Measurements from ENCODE around the gene C5orf63. TPM values are rescaled to one million over a fixed set of nuclear protein-coding genes. Genes with fewer than 3 reads are reported as not detected.
A peak's percentile ranks its signal among the peaks of the same experiment; 100 is the strongest.

C5orf63 gene
- total and polyA plus RNA-seq, 2 of the 13 experiments (the other 11 are each of a cell fraction or from before 2014, with no cell fraction given): 7.9 to 8.8 TPM

DNA sequence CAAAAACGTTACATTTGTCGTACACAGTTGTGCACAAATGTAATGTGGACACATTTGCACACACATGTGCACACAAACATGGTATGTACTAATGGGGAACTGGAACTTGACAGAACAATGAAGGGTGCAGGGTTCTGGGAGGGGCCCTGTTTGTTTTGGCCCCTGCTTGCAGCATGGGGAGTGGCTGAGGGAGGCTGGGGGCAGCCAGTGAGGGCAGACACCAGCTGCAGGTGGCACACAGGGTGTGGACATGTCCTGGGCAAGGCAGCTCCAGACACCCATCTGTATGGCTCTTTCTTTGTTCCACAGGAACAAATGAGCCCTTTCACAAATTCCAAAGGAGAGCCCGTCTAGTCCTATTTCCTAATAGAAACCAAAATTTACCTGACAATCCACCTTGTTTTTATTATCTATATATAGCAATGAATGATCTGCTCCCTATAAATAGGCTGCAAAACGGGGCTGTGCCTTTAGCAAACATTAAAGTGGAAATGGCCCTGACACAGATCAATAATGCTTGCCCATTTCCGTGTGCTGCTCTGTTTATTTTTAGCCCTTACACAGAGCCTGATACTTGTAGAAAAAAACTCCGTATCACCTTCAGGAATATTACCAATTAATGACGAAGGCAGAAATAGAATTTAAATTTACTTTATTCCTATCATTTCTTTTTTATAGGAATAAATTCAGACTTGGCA, 69.4 kb downstream of the C5orf63 start (continued):
- TF ChIP-seq, protein P1, sequence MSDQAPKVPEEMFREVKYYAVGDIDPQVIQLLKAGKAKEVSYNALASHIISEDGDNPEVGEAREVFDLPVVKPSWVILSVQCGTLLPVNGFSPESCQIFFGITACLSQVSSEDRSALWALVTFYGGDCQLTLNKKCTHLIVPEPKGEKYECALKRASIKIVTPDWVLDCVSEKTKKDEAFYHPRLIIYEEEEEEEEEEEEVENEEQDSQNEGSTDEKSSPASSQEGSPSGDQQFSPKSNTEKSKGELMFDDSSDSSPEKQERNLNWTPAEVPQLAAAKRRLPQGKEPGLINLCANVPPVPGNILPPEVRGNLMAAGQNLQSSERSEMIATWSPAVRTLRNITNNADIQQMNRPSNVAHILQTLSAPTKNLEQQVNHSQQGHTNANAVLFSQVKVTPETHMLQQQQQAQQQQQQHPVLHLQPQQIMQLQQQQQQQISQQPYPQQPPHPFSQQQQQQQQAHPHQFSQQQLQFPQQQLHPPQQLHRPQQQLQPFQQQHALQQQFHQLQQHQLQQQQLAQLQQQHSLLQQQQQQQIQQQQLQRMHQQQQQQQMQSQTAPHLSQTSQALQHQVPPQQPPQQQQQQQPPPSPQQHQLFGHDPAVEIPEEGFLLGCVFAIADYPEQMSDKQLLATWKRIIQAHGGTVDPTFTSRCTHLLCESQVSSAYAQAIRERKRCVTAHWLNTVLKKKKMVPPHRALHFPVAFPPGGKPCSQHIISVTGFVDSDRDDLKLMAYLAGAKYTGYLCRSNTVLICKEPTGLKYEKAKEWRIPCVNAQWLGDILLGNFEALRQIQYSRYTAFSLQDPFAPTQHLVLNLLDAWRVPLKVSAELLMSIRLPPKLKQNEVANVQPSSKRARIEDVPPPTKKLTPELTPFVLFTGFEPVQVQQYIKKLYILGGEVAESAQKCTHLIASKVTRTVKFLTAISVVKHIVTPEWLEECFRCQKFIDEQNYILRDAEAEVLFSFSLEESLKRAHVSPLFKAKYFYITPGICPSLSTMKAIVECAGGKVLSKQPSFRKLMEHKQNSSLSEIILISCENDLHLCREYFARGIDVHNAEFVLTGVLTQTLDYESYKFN (CRISPR knock-in tag; conservative IDR thresholded peaks at IDR 0.05): peak; percentile 24; the same call in 1 of the 2 replicates
- peak; percentile 54 for TF ChIP-seq POGZ (CRISPR knock-in tag; IDR thresholded peaks at IDR 0.05)
- no peak for TF ChIP-seq ZNF619 (CRISPR knock-in tag; IDR thresholded peaks at IDR 0.05)
- TF ChIP-seq MEF2D (CRISPR knock-in tag; IDR thresholded peaks at IDR 0.05): peak; percentile 63; the same call in 1 of the 2 replicates
- TF ChIP-seq ZNF326 (CRISPR knock-in tag; IDR thresholded peaks at IDR 0.05; ENCODE audit: borderline replicate concordance): no peak
- no peak for TF ChIP-seq ZNF563 (CRISPR knock-in tag; IDR thresholded peaks at IDR 0.05)
- TF ChIP-seq ONECUT2 (CRISPR knock-in tag; IDR thresholded peaks at IDR 0.05): peak; percentile 84
- no peak for TF ChIP-seq ZFP37 (CRISPR knock-in tag; IDR thresholded peaks at IDR 0.05; ENCODE audit: borderline replicate concordance)
- no peak for TF ChIP-seq GABPA (IDR thresholded peaks at IDR 0.05; ENCODE audit: low read depth, low read length)
- peak; percentile 19; the same call in 1 of the 2 replicates for TF ChIP-seq GABPA (CRISPR knock-in tag; IDR thresholded peaks at IDR 0.05; ENCODE audit: low read depth)
- no peak for TF ChIP-seq PRPF4 (IDR thresholded peaks at IDR 0.05; ENCODE audit: low read depth, low read length, poor library complexity, severe bottlenecking)
- TF ChIP-seq RAD21 (CRISPR knock-in tag; IDR thresholded peaks at IDR 0.05): no peak
- TF ChIP-seq MIXL1 (CRISPR knock-in tag; IDR thresholded peaks at IDR 0.05): peak; percentile 42; the same call in 1 of the 2 replicates
- TF ChIP-seq ZNF333 (CRISPR knock-in tag; IDR thresholded peaks at IDR 0.05; ENCODE audit: borderline replicate concordance): no peak
- peak; percentile 36; the same call in 1 of the 2 replicates for TF ChIP-seq ETV5 (CRISPR knock-in tag; IDR thresholded peaks at IDR 0.05; ENCODE audit: borderline replicate concordance)
- peak; percentile 80 for TF ChIP-seq FOXA3 (CRISPR knock-in tag; IDR thresholded peaks at IDR 0.05)
- no peak for TF ChIP-seq ZNF3 (CRISPR knock-in tag; IDR thresholded peaks at IDR 0.05)
- TF ChIP-seq ELF3 (CRISPR knock-in tag; IDR thresholded peaks at IDR 0.05): peak; percentile 88
- TF ChIP-seq, protein P2, sequence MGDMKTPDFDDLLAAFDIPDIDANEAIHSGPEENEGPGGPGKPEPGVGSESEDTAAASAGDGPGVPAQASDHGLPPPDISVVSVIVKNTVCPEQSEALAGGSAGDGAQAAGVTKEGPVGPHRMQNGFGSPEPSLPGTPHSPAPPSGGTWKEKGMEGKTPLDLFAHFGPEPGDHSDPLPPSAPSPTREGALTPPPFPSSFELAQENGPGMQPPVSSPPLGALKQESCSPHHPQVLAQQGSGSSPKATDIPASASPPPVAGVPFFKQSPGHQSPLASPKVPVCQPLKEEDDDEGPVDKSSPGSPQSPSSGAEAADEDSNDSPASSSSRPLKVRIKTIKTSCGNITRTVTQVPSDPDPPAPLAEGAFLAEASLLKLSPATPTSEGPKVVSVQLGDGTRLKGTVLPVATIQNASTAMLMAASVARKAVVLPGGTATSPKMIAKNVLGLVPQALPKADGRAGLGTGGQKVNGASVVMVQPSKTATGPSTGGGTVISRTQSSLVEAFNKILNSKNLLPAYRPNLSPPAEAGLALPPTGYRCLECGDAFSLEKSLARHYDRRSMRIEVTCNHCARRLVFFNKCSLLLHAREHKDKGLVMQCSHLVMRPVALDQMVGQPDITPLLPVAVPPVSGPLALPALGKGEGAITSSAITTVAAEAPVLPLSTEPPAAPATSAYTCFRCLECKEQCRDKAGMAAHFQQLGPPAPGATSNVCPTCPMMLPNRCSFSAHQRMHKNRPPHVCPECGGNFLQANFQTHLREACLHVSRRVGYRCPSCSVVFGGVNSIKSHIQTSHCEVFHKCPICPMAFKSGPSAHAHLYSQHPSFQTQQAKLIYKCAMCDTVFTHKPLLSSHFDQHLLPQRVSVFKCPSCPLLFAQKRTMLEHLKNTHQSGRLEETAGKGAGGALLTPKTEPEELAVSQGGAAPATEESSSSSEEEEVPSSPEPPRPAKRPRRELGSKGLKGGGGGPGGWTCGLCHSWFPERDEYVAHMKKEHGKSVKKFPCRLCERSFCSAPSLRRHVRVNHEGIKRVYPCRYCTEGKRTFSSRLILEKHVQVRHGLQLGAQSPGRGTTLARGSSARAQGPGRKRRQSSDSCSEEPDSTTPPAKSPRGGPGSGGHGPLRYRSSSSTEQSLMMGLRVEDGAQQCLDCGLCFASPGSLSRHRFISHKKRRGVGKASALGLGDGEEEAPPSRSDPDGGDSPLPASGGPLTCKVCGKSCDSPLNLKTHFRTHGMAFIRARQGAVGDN (CRISPR knock-in tag; IDR thresholded peaks at IDR 0.05): 0 out of 2 replicates have a peak, but pooled peaks have one; percentile 6
